Measurements from ENCODE around the gene KIF22.
"Not testable (repeated sequence)": the region's sequence is repeated elsewhere in the genome, so short reads cannot be mapped to it uniquely, and the experiment has no call there.

Gene KIF22

GRCh38 chr16:29790183-29790948 lies at the start of gene KIF22:
TSS of gene KIF22 (plus strand) at chr16:29790751. CDS start at chr16:29790760, 9 bp downstream.
- DNase-seq: peak; percentile 100

GRCh38 chr16:29742683-29743275 lies 47.8 kb upstream of the KIF22 start:
- no peak for DNase-seq

DNA sequence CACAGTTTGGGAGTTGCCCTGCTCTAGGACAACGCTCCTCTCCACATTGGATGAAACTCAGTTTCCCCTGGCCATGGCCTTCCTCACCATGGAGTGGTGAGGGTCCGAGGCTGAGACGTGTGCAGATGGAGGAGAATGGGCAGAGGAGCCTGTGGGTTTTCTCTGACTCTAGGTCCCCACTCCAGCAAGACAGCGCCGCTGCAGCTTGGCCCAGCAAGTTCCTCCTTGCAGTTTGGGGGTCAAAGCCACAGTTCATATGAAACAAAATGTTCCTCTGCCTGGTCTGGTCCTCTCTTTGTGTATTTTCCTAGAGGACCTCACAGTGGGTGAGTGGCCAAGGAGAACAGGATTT lies 47.1 kb upstream of the KIF22 start:
- DNase-seq: no peak

DNA sequence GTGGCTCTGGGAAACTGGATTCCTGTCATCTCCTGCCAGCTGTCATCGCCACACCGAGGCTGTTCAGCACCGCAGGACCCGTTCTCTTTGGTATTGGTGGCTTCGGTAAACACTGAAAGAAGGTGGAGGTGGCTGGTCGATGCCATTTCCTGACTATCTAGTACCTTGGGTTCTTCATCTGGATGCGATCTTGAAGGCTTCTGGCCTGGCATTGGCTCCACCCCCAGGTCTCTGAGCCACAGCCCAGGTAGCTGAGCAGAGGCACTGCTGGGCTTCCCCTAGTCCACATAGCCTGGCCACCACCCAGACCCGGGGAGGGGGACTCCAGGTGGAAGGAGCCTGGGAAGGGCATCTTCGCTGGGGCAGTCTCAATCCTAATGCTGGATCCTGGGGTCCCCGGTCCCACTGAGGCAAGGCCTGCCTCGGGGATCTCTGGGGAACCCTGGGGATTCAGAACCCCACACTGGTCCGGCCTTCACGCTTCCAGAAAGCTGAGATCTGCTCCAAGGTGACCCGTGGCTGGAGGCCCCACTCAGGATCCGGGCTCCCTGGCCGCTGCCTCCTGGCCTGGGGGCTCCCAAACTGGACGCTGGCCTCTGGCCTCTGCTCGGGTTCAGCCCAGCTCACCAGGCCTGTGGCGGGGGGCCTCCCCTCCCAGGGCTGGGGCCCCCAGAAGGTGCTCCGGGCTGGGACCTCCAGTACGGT lies 46.6 kb upstream of the KIF22 start:
- DNase-seq: peak; percentile 23

GRCh38 chr16:29744541-29745101 lies 45.9 kb upstream of the KIF22 start:
- DNase-seq: no peak

- DNase-seq: peak; percentile 66
Measured at GRCh38 chr16:29745121-29745852, 45.3 kb upstream of the KIF22 start.

- DNase-seq: peak; percentile 86
Measured at GRCh38 chr16:29745853-29746345, 44.7 kb upstream of the KIF22 start, which contains the start of gene C16orf54. TSS of gene C16orf54 (minus strand) at chr16:29745990. CDS start at chr16:29744951, 1,039 bp downstream.

DNA sequence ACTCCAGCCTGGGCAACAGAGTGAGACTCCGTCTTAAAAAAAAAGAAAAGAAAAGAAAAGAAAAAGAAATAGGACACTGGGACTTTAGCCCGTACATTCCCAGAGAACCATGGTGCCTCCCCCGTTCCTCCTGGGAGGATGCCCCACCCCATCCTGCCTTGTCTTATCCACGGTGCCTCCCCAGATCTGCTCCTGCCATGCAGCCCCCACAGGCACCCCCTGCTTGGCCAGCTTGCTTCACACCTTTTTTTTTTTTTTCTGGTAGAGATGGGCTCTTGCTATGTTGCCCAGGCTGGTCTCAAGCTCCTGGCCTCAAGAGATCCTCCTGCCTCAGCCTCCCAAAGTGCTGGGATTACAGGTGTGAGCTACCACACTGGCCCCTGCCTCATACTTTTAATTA lies 44.0 kb upstream of the KIF22 start:
- not testable (repeated sequence) for DNase-seq

GRCh38 chr16:29747947-29748759 lies 42.4 kb upstream of the KIF22 start:
- DNase-seq: no peak

DNA sequence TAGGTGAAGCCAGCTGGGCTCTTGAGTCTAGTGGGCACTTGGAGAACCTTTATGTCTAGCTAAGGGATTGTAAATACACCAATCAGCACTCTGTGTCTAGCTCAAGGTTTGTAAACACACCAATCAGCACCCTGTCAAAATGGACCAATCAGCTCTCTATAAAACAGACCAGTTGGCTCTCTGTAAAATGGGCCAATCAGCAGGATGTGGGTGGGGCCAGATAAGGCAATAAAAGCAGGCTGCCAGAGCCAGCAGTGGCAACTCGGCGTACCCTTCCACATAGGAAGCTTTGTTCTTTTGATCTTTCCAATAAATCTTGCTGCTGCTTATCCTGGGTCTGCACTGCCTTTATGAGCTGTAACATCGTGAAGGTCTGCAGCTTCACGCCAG lies 41.8 kb upstream of the KIF22 start:
- not testable (repeated sequence) for DNase-seq

GRCh38 chr16:29753516-29753915 lies 37.0 kb upstream of the KIF22 start:
- DNase-seq: no peak

GRCh38 chr16:29756654-29757053 lies 33.9 kb upstream of the KIF22 start:
- no peak for DNase-seq

DNA sequence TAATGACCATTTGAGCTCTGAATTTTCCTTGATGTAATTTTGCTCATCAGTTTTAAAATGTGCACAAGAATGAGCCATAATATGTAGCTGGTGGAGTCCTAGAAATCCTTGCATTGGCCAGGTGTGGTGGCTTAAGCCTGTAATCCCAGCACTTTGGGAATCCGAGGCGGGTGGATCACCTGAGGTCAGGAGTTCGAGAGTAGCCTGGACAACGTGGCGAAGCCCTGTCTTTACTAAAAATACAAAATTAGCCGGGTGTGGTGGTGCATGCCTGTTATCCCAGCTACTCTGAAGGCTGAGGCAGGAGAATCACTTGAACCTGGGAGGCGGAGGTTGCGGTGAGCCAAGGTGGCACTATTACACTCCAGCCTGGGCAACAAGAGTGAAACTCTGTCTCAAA lies 33.5 kb upstream of the KIF22 start:
- not testable (repeated sequence) for DNase-seq

- DNase-seq: no peak
Measured at GRCh38 chr16:29757950-29758466, 32.5 kb upstream of the KIF22 start.

GRCh38 chr16:29760567-29761279 lies 29.8 kb upstream of the KIF22 start:
- DNase-seq: no peak

- not testable (repeated sequence) for DNase-seq
Measured at GRCh38 chr16:29761280-29761651, 29.3 kb upstream of the KIF22 start.

DNA sequence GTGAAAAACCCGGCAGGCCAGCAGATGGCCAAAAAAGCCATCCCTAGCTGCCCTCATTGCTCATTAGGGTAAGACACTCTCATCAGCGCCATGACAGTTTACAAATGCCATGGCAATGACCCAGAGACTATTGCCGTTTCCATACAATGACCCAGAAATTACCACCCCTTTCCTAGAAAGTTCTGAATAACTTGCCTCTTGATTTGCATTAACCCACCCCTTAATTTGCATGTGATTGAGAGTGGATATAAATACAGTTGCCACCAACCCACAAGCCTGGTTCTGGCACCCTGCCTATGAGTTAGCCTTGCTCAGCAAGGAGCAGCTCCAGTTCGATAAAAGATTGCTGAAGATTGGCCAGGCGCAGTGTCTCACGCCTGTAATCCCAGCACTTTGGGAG lies 28.7 kb upstream of the KIF22 start:
- DNase-seq: no peak

GRCh38 chr16:29763326-29763725 lies 27.2 kb upstream of the KIF22 start:
- DNase-seq: no peak

GRCh38 chr16:29765167-29766032 lies 25.2 kb upstream of the KIF22 start:
- no peak for DNase-seq

GRCh38 chr16:29766571-29766970 lies 24.0 kb upstream of the KIF22 start:
- DNase-seq: no peak
